Body of pancreas (tissue), 4 donors: ENCODE results near the gene PAM.

ENCODE experiments used
- CTCF ChIP-seq, 7 experiments: fragments of 450-650 bp in 4 of 7; fragments of 200-600 bp in 3 of 7; sonication (generic) in 3 of 7; IDR thresholded peaks; one replicate each; pipeline ENCODE4 v1.5.1; 2016 to 2019; ENCODE audit warnings: antibody characterized with exemption in 7 of 7
- POLR2A ChIP-seq, 3 donors: fragments of 450-650 bp; IDR thresholded peaks; one replicate each; pipeline ENCODE4 v1.6.1; 2016; ENCODE audit warnings: antibody characterized with exemption in 3 of 3, mild to moderate bottlenecking in 2 of 3

GRCh38 chr5:102772273-102772672, 17.2 kb downstream of the PAM start:
- TF ChIP-seq CTCF (IDR thresholded peaks at IDR 0.05) (no peak), POLR2A (IDR thresholded peaks at IDR 0.05) (no peak)
